ENCODE data around the gene BHLHE40. TPM values are rescaled to one million over a fixed set of nuclear protein-coding genes. Genes with fewer than 3 reads are reported as not detected.

BHLHE40 gene
- total RNA-seq, 5 donors from 2014 or later (not counting 1 experiment from before 2014, with no cell fraction given): 54.1 to 177 (median 85.8) TPM

DNA sequence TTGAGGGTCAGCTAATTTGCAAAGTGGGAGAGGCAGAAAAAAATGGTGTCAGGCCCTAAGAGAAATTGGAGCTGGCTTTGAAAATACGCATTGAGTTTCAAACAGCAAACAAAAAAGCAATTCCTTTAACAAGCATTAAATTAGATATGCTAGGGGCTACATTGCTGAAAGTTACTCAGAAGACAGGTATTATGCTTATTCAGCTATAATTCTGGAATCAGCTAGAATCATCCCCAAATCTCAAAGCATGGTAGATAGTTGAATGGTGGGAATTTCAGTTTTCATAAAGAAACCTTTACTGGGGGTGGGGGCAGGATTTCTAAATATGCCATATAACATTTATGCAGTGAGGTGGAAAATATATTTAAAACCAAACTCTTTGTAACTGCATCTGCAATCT is 50.5 kb downstream of the BHLHE40 start:
- H3K36me3 ChIP-seq (ENCODE audit: control insufficient read depth in 2 of 2, extremely low read depth in 1 of 2, insufficient read depth in 1 of 2, low read length in 1 of 2): no peaks in the 10 kb centered on the region
- peaks cover 2 to 16% of the 10 kb centered on the region in 2 experiments for H3K4me1 ChIP-seq (ENCODE audit: control insufficient read depth in 1 of 2, extremely low read depth in 1 of 2, insufficient read depth in 2 of 2, low read length in 2 of 2)
- ChIA-PET CTCF (interaction anchor here in 1 of 2 donors (1.4 kb wide), 1 partner anchor 318 kb away, joined by 5 read pairs; no protein-coding TSS in a partner anchor), POLR2A (no interaction called here)
- H3K9me3 Mint-ChIP-seq: no peaks in the 10 kb centered on the region
- no CpG with 5 or more reads among the region's 1 CpG for WGBS (ENCODE audit: insufficient coverage)
- DNase-seq: no peak
- no peak for ATAC-seq (replicated peaks in 1 of 4)
- H3K27ac ChIP-seq (ENCODE audit: low read length): no peak overlapping the region
- H3K27me3 Mint-ChIP-seq: no peaks in the 10 kb centered on the region
- H3K27ac Mint-ChIP-seq: no peak overlapping the region
- no peak overlapping the region for H3K4me3 Mint-ChIP-seq
- H3K4me1 Mint-ChIP-seq: peaks cover 4 to 12% (median 7%) of the 10 kb centered on the region in 3 donors
- no peaks in the 10 kb centered on the region for H3K27me3 ChIP-seq (replicated peaks in 1 of 2; ENCODE audit: control insufficient read depth in 2 of 2, extremely low read depth in 1 of 2, insufficient read depth in 2 of 2, low read length in 1 of 2)
- H3K9me3 ChIP-seq: no peaks in the 10 kb centered on the region
- no peak overlapping the region for H3K4me3 ChIP-seq (ENCODE audit: control insufficient read depth in 1 of 2, extremely low read depth in 1 of 2, low read length in 1 of 2)
- no peaks in the 10 kb centered on the region for H3K36me3 Mint-ChIP-seq

- Histone ChIP-seq H3K4me3 (ENCODE audit: control insufficient read depth in 1 of 2, extremely low read depth in 1 of 2, low read length in 1 of 2) (no peak overlapping the region), H3K9me3 (no peaks in the 10 kb centered on the region), H3K27ac (ENCODE audit: low read length) (no peak overlapping the region), H3K27me3 (replicated peaks in 1 of 2; ENCODE audit: control insufficient read depth in 2 of 2, extremely low read depth in 1 of 2, insufficient read depth in 2 of 2, low read length in 1 of 2) (no peaks in the 10 kb centered on the region), H3K4me1 (ENCODE audit: control insufficient read depth in 1 of 2, extremely low read depth in 1 of 2, insufficient read depth in 2 of 2, low read length in 2 of 2) (peaks cover 2 to 16% of the 10 kb centered on the region in 2 experiments), H3K36me3 (ENCODE audit: control insufficient read depth in 2 of 2, extremely low read depth in 1 of 2, insufficient read depth in 1 of 2, low read length in 1 of 2) (no peaks in the 10 kb centered on the region)
- H3K27me3 Mint-ChIP-seq: no peaks in the 10 kb centered on the region
- CTCF ChIA-PET: interaction anchor here (0.6 to 1.4 kb wide), 3 partner anchors 313 to 318 kb away, joined by 3 to 8 read pairs (median 5); no protein-coding TSS in a partner anchor
- H3K4me1 Mint-ChIP-seq: peaks cover 4 to 15% (median 7%) of the 10 kb centered on the region in 3 donors
- H3K27ac Mint-ChIP-seq: no peak overlapping the region
- H3K36me3 Mint-ChIP-seq: no peaks in the 10 kb centered on the region
- POLR2A ChIA-PET: no interaction called here
- no peak for DNase-seq
- H3K4me3 Mint-ChIP-seq: no peak overlapping the region
- H3K9me3 Mint-ChIP-seq: no peaks in the 10 kb centered on the region
- no peak for ATAC-seq (replicated peaks in 1 of 4)
- WGBS (ENCODE audit: insufficient coverage): 93% methylated on average over 2 of the region's 5 CpGs
Measured at GRCh38 chr3:5030152-5030551, 50.9 kb downstream of the BHLHE40 start.

DNA sequence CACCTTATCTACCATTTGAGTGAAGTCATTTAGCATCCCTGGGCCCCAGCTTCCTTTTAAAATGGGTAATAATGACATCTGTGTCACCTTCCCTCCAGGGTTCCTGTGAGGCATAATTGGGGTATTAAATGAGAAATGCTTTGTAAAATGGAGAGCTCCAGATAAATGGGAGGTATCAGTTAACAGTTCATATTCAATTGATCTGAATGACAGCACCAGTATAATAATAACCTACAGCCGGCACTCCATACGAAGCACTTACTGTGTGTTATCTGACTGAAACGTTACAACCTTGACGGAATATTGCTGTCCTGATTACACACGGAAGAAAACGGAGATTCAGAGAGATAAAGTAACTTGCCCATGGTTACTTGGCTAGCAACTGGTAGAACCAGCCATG is 53.6 kb downstream of the BHLHE40 start:
- H3K27ac Mint-ChIP-seq: no peak overlapping the region
- peaks cover 0 to 11% (median 0%) of the 10 kb centered on the region in 3 donors for H3K4me1 Mint-ChIP-seq
- H3K27me3 ChIP-seq (replicated peaks in 1 of 2; ENCODE audit: control insufficient read depth in 2 of 2, extremely low read depth in 1 of 2, insufficient read depth in 2 of 2, low read length in 1 of 2): no peaks in the 10 kb centered on the region
- H3K9me3 ChIP-seq: no peaks in the 10 kb centered on the region
- ChIA-PET POLR2A (no interaction called here), CTCF (interaction anchor here in 1 of 2 donors (1.2 kb wide), 1 partner anchor 322 kb away, joined by 8 read pairs; no protein-coding TSS in a partner anchor)
- no peak overlapping the region for H3K4me3 ChIP-seq (ENCODE audit: control insufficient read depth in 1 of 2, extremely low read depth in 1 of 2, low read length in 1 of 2)
- ATAC-seq (replicated peaks in 1 of 4) (no peak), DNase-seq (no peak)
- H3K36me3 Mint-ChIP-seq: no peaks in the 10 kb centered on the region
- no peak overlapping the region for H3K4me3 Mint-ChIP-seq
- no peaks in the 10 kb centered on the region for H3K36me3 ChIP-seq (ENCODE audit: control insufficient read depth in 2 of 2, extremely low read depth in 1 of 2, insufficient read depth in 1 of 2, low read length in 1 of 2)
- no peaks in the 10 kb centered on the region for H3K9me3 Mint-ChIP-seq
- H3K27me3 Mint-ChIP-seq: no peaks in the 10 kb centered on the region
- H3K27ac ChIP-seq (ENCODE audit: low read length): no peak overlapping the region
- no CpG with 5 or more reads among the region's 6 CpGs for WGBS (ENCODE audit: insufficient coverage)
- peaks cover 0 to 3% of the 10 kb centered on the region in 2 experiments for H3K4me1 ChIP-seq (ENCODE audit: control insufficient read depth in 1 of 2, extremely low read depth in 1 of 2, insufficient read depth in 2 of 2, low read length in 2 of 2)

Other genes with a start within 250 kb of the BHLHE40 start
- gene ARL8B, start 142.9 kb downstream of the BHLHE40 start, total RNA-seq: 10 to 100 TPM; 40.6 to 52.6 (median 48.3) TPM
- 100 to 1,000 TPM in 4 of 5 donors, 10 to 100 TPM in 1; 92.6 to 138 (median 113) TPM for gene EDEM1, start 208.3 kb downstream of the BHLHE40 start, total RNA-seq